Astrocyte (in vitro differentiated cells and primary cell): ENCODE measurements around the gene DIP2C.

Source experiments
- EZH2 ChIP-seq: IDR thresholded peaks from 2 replicates; pipeline ENCODE4 v1.6.1; 2012; ENCODE audit warnings: mild to moderate bottlenecking, low read length, inconsistent platforms; ENCODE audit not compliant: insufficient read depth
- TF ChIP-seq, protein P1 (sequence below): IDR thresholded peaks from 2 replicates; pipeline ENCODE4 v1.5.1; 2011; ENCODE audit warnings: low read depth, mild to moderate bottlenecking, inconsistent platforms, low read length, moderate library complexity; ENCODE audit not compliant: insufficient read depth

DNA sequence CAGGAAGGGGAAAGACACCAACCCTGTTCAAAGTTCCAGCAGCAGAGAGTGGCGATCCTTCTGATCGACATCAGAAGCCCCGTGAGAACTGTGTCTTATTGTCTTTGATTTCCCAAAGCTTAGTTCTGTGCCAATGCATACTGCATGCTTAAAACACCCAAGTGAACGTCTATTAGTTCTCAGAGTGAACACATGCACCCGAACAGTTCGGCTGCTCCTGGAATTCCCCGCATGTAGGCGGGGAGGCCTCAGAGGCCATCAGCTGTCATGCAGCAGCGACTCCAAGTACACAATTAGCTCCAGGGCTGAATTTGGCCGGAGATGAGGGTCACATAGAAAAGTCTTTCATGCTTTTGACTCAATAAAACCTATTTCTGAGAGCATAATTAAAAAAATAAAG lies 277.4 kb downstream of the DIP2C start:
- TF ChIP-seq, protein P1, sequence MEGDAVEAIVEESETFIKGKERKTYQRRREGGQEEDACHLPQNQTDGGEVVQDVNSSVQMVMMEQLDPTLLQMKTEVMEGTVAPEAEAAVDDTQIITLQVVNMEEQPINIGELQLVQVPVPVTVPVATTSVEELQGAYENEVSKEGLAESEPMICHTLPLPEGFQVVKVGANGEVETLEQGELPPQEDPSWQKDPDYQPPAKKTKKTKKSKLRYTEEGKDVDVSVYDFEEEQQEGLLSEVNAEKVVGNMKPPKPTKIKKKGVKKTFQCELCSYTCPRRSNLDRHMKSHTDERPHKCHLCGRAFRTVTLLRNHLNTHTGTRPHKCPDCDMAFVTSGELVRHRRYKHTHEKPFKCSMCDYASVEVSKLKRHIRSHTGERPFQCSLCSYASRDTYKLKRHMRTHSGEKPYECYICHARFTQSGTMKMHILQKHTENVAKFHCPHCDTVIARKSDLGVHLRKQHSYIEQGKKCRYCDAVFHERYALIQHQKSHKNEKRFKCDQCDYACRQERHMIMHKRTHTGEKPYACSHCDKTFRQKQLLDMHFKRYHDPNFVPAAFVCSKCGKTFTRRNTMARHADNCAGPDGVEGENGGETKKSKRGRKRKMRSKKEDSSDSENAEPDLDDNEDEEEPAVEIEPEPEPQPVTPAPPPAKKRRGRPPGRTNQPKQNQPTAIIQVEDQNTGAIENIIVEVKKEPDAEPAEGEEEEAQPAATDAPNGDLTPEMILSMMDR = no peak
- no peak for TF ChIP-seq EZH2
